ENCODE results near the gene CRLF1. TPM values are rescaled to one million over a fixed set of nuclear protein-coding genes. Genes with fewer than 3 reads are reported as not detected.

The CRLF1 gene
- polyA plus RNA-seq (ENCODE audit: insufficient read length) = 6.4 TPM

- no peak for DNase-seq
These were observed at the start of gene CRLF1 for GRCh38 chr19:18606281-18607225. Gene CRLF1, minus strand, starts transcription at chr19:18606799. Its CDS starts 143 bp downstream, at chr19:18606656.

GRCh38 chr19:18655173-18655844 lies 48.7 kb upstream of the CRLF1 start:
- no peak for DNase-seq

- DNase-seq = no peak
These were observed 47.9 kb upstream of the CRLF1 start for GRCh38 chr19:18654469-18654868.

- DNase-seq = no peak
These were observed 47.3 kb upstream of the CRLF1 start for GRCh38 chr19:18653853-18654252.

- DNase-seq = no peak
These were observed 45.1 kb upstream of the CRLF1 start for GRCh38 chr19:18651733-18652132.

- no peak for DNase-seq
These were observed 44.7 kb upstream of the CRLF1 start for GRCh38 chr19:18651300-18651699.

- DNase-seq = peak; percentile 80
These were observed 44.0 kb upstream of the CRLF1 start for GRCh38 chr19:18650468-18651041.

GRCh38 chr19:18650021-18650390 lies 43.4 kb upstream of the CRLF1 start:
- peak; percentile 65 for DNase-seq

- DNase-seq = peak; percentile 80
These were observed 42.9 kb upstream of the CRLF1 start for GRCh38 chr19:18649371-18650020.

GRCh38 chr19:18648973-18649315 lies 42.3 kb upstream of the CRLF1 start:
- no peak for DNase-seq

- no peak for DNase-seq
These were observed 41.2 kb upstream of the CRLF1 start for GRCh38 chr19:18647807-18648206.

GRCh38 chr19:18647371-18647767 lies 40.8 kb upstream of the CRLF1 start:
- no peak for DNase-seq

- no peak for DNase-seq
These were observed 40.2 kb upstream of the CRLF1 start for GRCh38 chr19:18646535-18647370.

GRCh38 chr19:18645035-18645511 lies 38.5 kb upstream of the CRLF1 start:
- DNase-seq = no peak

GRCh38 chr19:18644196-18645034 lies 37.8 kb upstream of the CRLF1 start:
- DNase-seq = no peak

GRCh38 chr19:18639706-18640243 lies 33.2 kb upstream of the CRLF1 start:
- no peak for DNase-seq

- DNase-seq = no peak
These were observed 31.4 kb upstream of the CRLF1 start for GRCh38 chr19:18637673-18638630.

GRCh38 chr19:18636969-18637629 lies 30.5 kb upstream of the CRLF1 start, which contains the start of gene KLHL26:
Gene KLHL26, plus strand, starts transcription at chr19:18637028. Its CDS starts 27 bp downstream, at chr19:18637055.
- DNase-seq = no peak
